ENCODE data around the gene LRRC2. TPM values are rescaled to one million over a fixed set of nuclear protein-coding genes. Genes with fewer than 3 reads are reported as not detected.
"Not testable (repeated sequence)": the region's sequence is repeated elsewhere in the genome, so short reads cannot be mapped to it uniquely, and the experiment has no call there.

The LRRC2 gene
- total RNA-seq, 1 experiment from 2014 or later, result 0.86 TPM

GRCh38 chr3:46558184-46559043 is 7.7 kb downstream of the LRRC2 start:
- peak; percentile 93 for DNase-seq (ENCODE audit: low read depth)

GRCh38 chr3:46557814-46558183 is 8.3 kb downstream of the LRRC2 start:
- no peak for DNase-seq (ENCODE audit: low read depth)

- no peak for DNase-seq (ENCODE audit: low read depth)
These were observed 12.9 kb downstream of the LRRC2 start for GRCh38 chr3:46553154-46553553.

GRCh38 chr3:46552538-46552937 is 13.6 kb downstream of the LRRC2 start:
- no peak for DNase-seq (ENCODE audit: low read depth)

GRCh38 chr3:46551615-46552014 is 14.5 kb downstream of the LRRC2 start:
- DNase-seq (ENCODE audit: low read depth), result no peak

GRCh38 chr3:46549989-46550388 is 16.1 kb downstream of the LRRC2 start:
- DNase-seq (ENCODE audit: low read depth), result no peak

- DNase-seq (ENCODE audit: low read depth), result no peak
These were observed 16.6 kb downstream of the LRRC2 start for GRCh38 chr3:46549408-46549904.

GRCh38 chr3:46548611-46549010 is 17.5 kb downstream of the LRRC2 start:
- not testable (repeated sequence) for DNase-seq (ENCODE audit: low read depth)

GRCh38 chr3:46546896-46547440 is 19.1 kb downstream of the LRRC2 start:
- DNase-seq (ENCODE audit: low read depth), result no peak

GRCh38 chr3:46545818-46546630 is 20.1 kb downstream of the LRRC2 start:
- DNase-seq (ENCODE audit: low read depth), result no peak

GRCh38 chr3:46544771-46545503 is 21.2 kb downstream of the LRRC2 start:
- no peak for DNase-seq (ENCODE audit: low read depth)

- DNase-seq (ENCODE audit: low read depth), result no peak
These were observed 23.3 kb downstream of the LRRC2 start for GRCh38 chr3:46542801-46543201.

- DNase-seq (ENCODE audit: low read depth), result no peak
These were observed 23.8 kb downstream of the LRRC2 start for GRCh38 chr3:46542344-46542743.

GRCh38 chr3:46541835-46542234 is 24.3 kb downstream of the LRRC2 start:
- DNase-seq (ENCODE audit: low read depth), result no peak

GRCh38 chr3:46540550-46540949 is 25.6 kb downstream of the LRRC2 start:
- no peak for DNase-seq (ENCODE audit: low read depth)

GRCh38 chr3:46539443-46540005 is 26.6 kb downstream of the LRRC2 start:
- no peak for DNase-seq (ENCODE audit: low read depth)

- peak; percentile 57 for DNase-seq (ENCODE audit: low read depth)
These were observed 27.2 kb downstream of the LRRC2 start for GRCh38 chr3:46538803-46539442.

GRCh38 chr3:46538425-46538802 is 27.7 kb downstream of the LRRC2 start:
- not testable (repeated sequence) for DNase-seq (ENCODE audit: low read depth)

- no peak for DNase-seq (ENCODE audit: low read depth)
These were observed 28.3 kb downstream of the LRRC2 start for GRCh38 chr3:46537779-46538178.

- DNase-seq (ENCODE audit: low read depth), result no peak
These were observed 28.8 kb downstream of the LRRC2 start for GRCh38 chr3:46537316-46537715.

- peak; percentile 75 for DNase-seq (ENCODE audit: low read depth)
These were observed 29.3 kb downstream of the LRRC2 start for GRCh38 chr3:46536758-46537157.

Data from LHCN-M2 (cell line).